Caco-2 (cell line): ENCODE results near the gene ARMH3. TPM values are rescaled to one million over a fixed set of nuclear protein-coding genes. Genes with fewer than 3 reads are reported as not detected.
A peak's percentile ranks its signal among the peaks of the same experiment; 100 is the strongest.

Source experiments
- BruUV-seq: library from RNA; stranded (reverse); fragments of 400-500 nt; replicated peaks from 2 replicates; lab custom pipeline; 2021; lab: Mats Ljungman, UMichigan
- CTCF ChIA-PET: fragments of 300-600 bp; sonication (Branson Sonifier 250); formaldehyde crosslinking; loops from one replicate; lab custom pipeline; 2022; ENCODE audit warnings: antibody characterized with exemption; lab: Charles Lee
- POLR2A ChIA-PET: fragments of 300-600 bp; sonication (Branson Sonifier 250); formaldehyde crosslinking; loops from one replicate; lab custom pipeline; 2022; ENCODE audit warnings: antibody characterized with exemption; lab: Charles Lee
- DNase-seq, 2 experiments: peaks; one replicate each; pipeline versions ENCODE4 v3.0.0 to v3.0.0-alpha.2; 2020 to 2022
- H3K27me3 ChIP-seq: replicated peaks from 2 replicates; pipeline ENCODE4 v1.6.0; 2011; ENCODE audit warnings: low read length; ENCODE audit not compliant: control insufficient read depth, insufficient read depth
- H3K36me3 ChIP-seq: 2 replicates; pipeline ENCODE4 v1.5.1; 2011; ENCODE audit warnings: low read length; ENCODE audit not compliant: control insufficient read depth, insufficient read depth
- H3K4me1 ChIP-seq: fragments of 250-450 bp; sonication (Bioruptor Pico); 2 replicates; pipeline ENCODE4 v1.5.1; 2020; ENCODE audit warnings: mild to moderate bottlenecking
- H3K4me3 ChIP-seq: 2 replicates; pipeline ENCODE4 v1.5.1; 2011; ENCODE audit warnings: low read depth, mild to moderate bottlenecking, control low read depth, low read length
- H3K9me3 ChIP-seq: fragments of 250-450 bp; sonication (Bioruptor Pico); 2 replicates; pipeline ENCODE4 v1.5.1; 2020; ENCODE audit warnings: mild to moderate bottlenecking, moderate library complexity
- H3K27ac Mint-ChIP-seq: one replicate; pipeline ENCODE4 v1.8.0; 2022; ENCODE audit warnings: mixed read lengths; ENCODE audit not compliant: unreplicated experiment
- H3K27me3 Mint-ChIP-seq: one replicate; pipeline ENCODE4 v1.8.0; 2022; ENCODE audit warnings: mixed read lengths; ENCODE audit not compliant: insufficient read depth, unreplicated experiment
- H3K36me3 Mint-ChIP-seq: one replicate; pipeline ENCODE4 v1.8.0; 2022; ENCODE audit warnings: mild to moderate bottlenecking, mixed read lengths; ENCODE audit not compliant: insufficient read depth, unreplicated experiment
- H3K4me1 Mint-ChIP-seq: one replicate; pipeline ENCODE4 v1.8.0; 2022; ENCODE audit warnings: low read depth, mixed read lengths; ENCODE audit not compliant: unreplicated experiment
- H3K4me3 Mint-ChIP-seq: one replicate; pipeline ENCODE4 v1.8.0; 2022; ENCODE audit warnings: mild to moderate bottlenecking, moderate library complexity, mixed read lengths; ENCODE audit not compliant: unreplicated experiment
- H3K9me3 Mint-ChIP-seq: one replicate; pipeline ENCODE4 v1.8.0; 2022; ENCODE audit warnings: mixed read lengths; ENCODE audit not compliant: unreplicated experiment
- intact Hi-C: fragments of 100-400 bp; cut with micrococcal nuclease; formaldehyde crosslinking; loops from one replicate; pipeline ENCODE4 v1.10.0; 2022; ENCODE audit not compliant: unreplicated experiment
- total RNA-seq: library from RNA; stranded (reverse); gene quantifications from 2 replicates; pipeline ENCODE4 v1.2.3, GENCODE V29; 2022
- TF ChIP-seq, protein P1 (sequence below), 2 experiments: fragments of 200-600 bp in 1 of 2; IDR thresholded peaks; 1 replicate in 1 of 2; 2 replicates in 1 of 2; pipeline versions ENCODE4 v1.5.1 to v1.8.0; 2011 to 2022; ENCODE audit warnings: antibody characterized with exemption in 1 of 2, control low read depth in 1 of 2, inconsistent platforms in 1 of 2, low read depth in 1 of 2, low read length in 1 of 2, mild to moderate bottlenecking in 1 of 2, moderate library complexity in 1 of 2; ENCODE audit not compliant: insufficient read depth in 1 of 2, severe bottlenecking in 1 of 2, unreplicated experiment in 1 of 2

Gene ARMH3
- total RNA-seq, 1 experiment from 2014 or later, result 17.4 TPM

DNA sequence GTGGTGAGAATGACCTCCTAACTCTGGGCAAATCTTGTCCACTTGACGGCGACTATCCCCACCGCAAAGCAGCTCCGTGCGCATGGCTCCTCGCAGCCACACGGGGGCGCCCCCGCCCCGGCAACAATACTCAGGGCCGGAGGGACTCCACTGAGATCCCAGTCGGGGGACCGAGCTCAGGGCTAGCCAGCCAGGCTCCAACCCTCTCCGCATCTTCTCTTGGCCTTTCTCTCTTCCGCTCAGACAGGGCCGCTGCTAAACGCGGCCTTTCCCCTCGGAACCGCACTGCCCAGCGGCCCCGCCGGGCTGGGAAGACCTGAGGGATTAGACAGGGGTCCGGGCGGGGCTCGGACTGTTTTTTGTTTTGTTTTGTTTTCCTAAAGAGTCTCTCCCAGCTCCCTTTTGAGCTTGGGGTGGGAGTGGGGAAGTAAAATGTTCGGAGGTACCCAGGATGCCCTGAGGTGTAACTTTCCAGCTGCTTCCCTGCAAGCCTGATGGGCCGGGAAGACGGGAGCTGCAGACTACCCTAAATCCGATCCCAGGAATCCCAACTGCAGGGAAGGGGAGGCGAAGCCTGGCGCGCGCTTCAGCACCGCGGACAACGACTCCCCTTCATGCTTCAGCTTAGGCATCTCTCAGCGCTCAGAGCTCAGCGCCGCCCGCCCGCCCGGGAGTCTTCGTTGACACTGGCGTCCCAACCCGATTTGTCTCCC, 215.1 kb downstream of the ARMH3 start:
- Mint-ChIP-seq H3K4me1 (peaks cover 10% of the 10 kb centered on the region), H3K36me3 (peaks cover 12% of the 10 kb centered on the region), H3K27ac (no peak overlapping the region), H3K9me3 (no peaks in the 10 kb centered on the region), H3K27me3 (no peaks in the 10 kb centered on the region), H3K4me3 (peak overlapping the region; percentile 71)
- ChIA-PET POLR2A (no interaction called here), CTCF (interaction anchor here (0.6 to 3.3 kb wide), 13 partner anchors 11 to 329 kb away, joined by 3 to 41 read pairs (median 4); partner anchors contain the start of gene OGA)
- Histone ChIP-seq H3K27me3 (no peaks in the 10 kb centered on the region), H3K9me3 (no peaks in the 10 kb centered on the region), H3K4me1 (peaks cover 28% of the 10 kb centered on the region), H3K36me3 (no peaks in the 10 kb centered on the region), H3K4me3 (no peak overlapping the region)
- TF ChIP-seq, protein P1, sequence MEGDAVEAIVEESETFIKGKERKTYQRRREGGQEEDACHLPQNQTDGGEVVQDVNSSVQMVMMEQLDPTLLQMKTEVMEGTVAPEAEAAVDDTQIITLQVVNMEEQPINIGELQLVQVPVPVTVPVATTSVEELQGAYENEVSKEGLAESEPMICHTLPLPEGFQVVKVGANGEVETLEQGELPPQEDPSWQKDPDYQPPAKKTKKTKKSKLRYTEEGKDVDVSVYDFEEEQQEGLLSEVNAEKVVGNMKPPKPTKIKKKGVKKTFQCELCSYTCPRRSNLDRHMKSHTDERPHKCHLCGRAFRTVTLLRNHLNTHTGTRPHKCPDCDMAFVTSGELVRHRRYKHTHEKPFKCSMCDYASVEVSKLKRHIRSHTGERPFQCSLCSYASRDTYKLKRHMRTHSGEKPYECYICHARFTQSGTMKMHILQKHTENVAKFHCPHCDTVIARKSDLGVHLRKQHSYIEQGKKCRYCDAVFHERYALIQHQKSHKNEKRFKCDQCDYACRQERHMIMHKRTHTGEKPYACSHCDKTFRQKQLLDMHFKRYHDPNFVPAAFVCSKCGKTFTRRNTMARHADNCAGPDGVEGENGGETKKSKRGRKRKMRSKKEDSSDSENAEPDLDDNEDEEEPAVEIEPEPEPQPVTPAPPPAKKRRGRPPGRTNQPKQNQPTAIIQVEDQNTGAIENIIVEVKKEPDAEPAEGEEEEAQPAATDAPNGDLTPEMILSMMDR (IDR thresholded peaks at IDR 0.05; ENCODE audit: insufficient read depth in 1 of 2, low read depth in 1 of 2, low read length in 1 of 2, severe bottlenecking in 1 of 2, unreplicated experiment in 1 of 2), result peak; percentile 74 to 82
- intact Hi-C loops, result loop anchor here (1.0 kb wide), 1 partner anchor 169 kb away; no protein-coding TSS in a partner anchor
- BruUV-seq, result no TSS peak
- DNase-seq, result peak; percentile 59 to 77

DNA sequence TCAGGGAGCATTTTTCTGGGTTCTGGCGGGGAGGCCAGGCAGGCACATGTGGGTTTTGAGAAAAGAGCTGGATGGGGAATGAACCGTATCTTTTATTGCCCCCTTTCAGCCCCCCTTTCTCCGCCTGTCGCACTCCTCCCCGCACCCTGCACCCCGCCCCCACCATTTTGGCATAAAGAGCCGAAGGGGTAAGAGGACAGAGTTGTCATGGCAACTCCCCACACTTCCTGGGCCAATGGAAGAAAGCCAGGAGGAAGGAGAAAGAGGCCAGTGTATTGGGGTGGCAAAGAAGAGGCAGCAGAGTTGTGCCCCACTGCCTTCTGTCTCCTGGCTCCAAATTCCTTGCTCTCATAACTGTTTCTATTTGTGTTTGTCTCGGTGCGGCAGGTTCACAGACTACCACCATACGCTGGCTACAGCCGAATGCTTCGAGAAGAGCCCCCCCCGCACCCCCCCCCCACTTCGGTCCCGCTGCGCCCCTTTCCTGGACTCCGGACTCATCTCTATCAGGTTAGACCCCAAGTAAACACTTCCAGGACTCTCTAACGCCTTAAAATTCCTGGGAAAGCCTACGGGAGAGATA, 215.8 kb downstream of the ARMH3 start:
- BruUV-seq, result no TSS peak
- H3K4me1 ChIP-seq, result peaks cover 28% of the 10 kb centered on the region
- peak overlapping the region; percentile 71 for H3K4me3 Mint-ChIP-seq
- ChIA-PET CTCF (interaction anchor here (0.6 to 3.3 kb wide), 9 partner anchors 12 to 191 kb away, joined by 3 to 41 read pairs (median 5); partner anchors contain the start of gene OGA), POLR2A (interaction anchor here (1.2 kb wide), 1 partner anchor 22 kb away, joined by 5 read pairs; the partner anchor contains the start of gene OGA)
- H3K9me3 Mint-ChIP-seq, result no peaks in the 10 kb centered on the region
- H3K27ac Mint-ChIP-seq, result no peak overlapping the region
- peaks cover 1% of the 10 kb centered on the region; the same call in 1 of the 2 replicates for H3K36me3 ChIP-seq
- DNase-seq, result no peak
- peak overlapping the region; percentile 30 for H3K4me3 ChIP-seq
- H3K27me3 Mint-ChIP-seq, result no peaks in the 10 kb centered on the region
- no peaks in the 10 kb centered on the region for H3K9me3 ChIP-seq
- H3K36me3 Mint-ChIP-seq, result peaks cover 12% of the 10 kb centered on the region
- H3K27me3 ChIP-seq, result no peaks in the 10 kb centered on the region
- intact Hi-C loops, result loop anchor here (1.0 kb wide), 1 partner anchor 170 kb away; no protein-coding TSS in a partner anchor
- TF ChIP-seq, protein P1 (IDR thresholded peaks at IDR 0.05; ENCODE audit: insufficient read depth in 1 of 2, low read depth in 1 of 2, low read length in 1 of 2, severe bottlenecking in 1 of 2, unreplicated experiment in 1 of 2), result no peak
- H3K4me1 Mint-ChIP-seq, result peaks cover 10% of the 10 kb centered on the region

DNA sequence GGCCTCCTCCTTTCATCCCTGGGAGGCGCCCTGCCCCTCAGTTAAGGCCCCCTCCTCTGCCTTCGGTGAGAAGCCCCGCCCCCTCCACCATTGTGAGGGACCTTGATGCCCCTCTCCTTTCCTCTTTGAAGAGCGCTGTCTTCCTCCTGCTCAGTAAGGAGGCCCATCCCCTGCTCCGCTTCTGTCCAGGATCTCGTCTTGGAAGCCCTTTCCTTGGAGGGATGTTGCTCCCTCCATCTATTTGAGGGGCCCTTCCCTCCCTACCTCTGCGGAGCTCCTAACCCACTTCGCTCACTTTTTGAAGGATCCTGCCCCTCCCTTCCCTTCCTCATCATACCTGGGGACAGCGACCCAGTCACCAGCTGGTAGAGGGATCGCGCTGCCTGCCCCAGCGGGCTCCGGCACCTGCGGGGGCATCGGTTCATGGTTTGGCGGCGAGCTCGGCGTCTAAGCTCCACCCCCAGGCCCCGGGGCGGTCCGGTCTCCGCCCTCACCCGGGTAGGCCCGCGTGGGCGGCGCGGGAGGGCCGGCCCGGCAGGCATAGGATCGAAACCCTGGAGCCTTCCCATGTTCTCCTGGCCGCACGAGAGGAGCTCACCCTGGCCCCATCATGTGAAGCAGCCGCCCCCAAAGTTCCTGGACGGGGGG, 216.4 kb downstream of the ARMH3 start:
- Mint-ChIP-seq H3K4me3 (peak overlapping the region; percentile 71), H3K9me3 (no peaks in the 10 kb centered on the region), H3K27me3 (no peaks in the 10 kb centered on the region), H3K4me1 (peaks cover 10% of the 10 kb centered on the region), H3K27ac (peak overlapping the region; percentile 40), H3K36me3 (peaks cover 17% of the 10 kb centered on the region)
- Histone ChIP-seq H3K4me3 (peak overlapping the region; percentile 30), H3K36me3 (peaks cover 3% of the 10 kb centered on the region; the same call in 1 of the 2 replicates), H3K4me1 (peaks cover 28% of the 10 kb centered on the region), H3K27me3 (no peaks in the 10 kb centered on the region), H3K9me3 (no peaks in the 10 kb centered on the region)
- peak in 1 of 2 experiments; percentile 49 for DNase-seq
- POLR2A ChIA-PET, result interaction anchor here (0.5 to 1.2 kb wide), 2 partner anchors 21 to 23 kb away, joined by 5 to 12 read pairs; partner anchors contain the start of gene OGA
- CTCF ChIA-PET, result interaction anchor here (0.7 to 3.3 kb wide), 2 partner anchors 36 to 170 kb away, joined by 7 to 41 read pairs; no protein-coding TSS in a partner anchor
- no TSS peak for BruUV-seq
- intact Hi-C loops, result loop anchor here (1.0 to 5.0 kb wide), 2 partner anchors 48 to 171 kb away; no protein-coding TSS in a partner anchor
- TF ChIP-seq, protein P1 (IDR thresholded peaks at IDR 0.05; ENCODE audit: insufficient read depth in 1 of 2, low read depth in 1 of 2, low read length in 1 of 2, severe bottlenecking in 1 of 2, unreplicated experiment in 1 of 2), result no peak
